ENCODE data around the gene MLLT6.

Gene MLLT6

GRCh38 chr17:38719943-38720641 is 15.0 kb downstream of the MLLT6 start:
- H3K9me2 ChIP-seq (replicated peaks; ENCODE audit: low read depth, low read length): no peaks in the 10 kb centered on the region
- no peak overlapping the region for H3K9ac ChIP-seq (ENCODE audit: low read depth, low read length, poor library complexity, severe bottlenecking)
- H3K9me3 ChIP-seq (ENCODE audit: insufficient read depth, low read depth, low read length): no peaks in the 10 kb centered on the region
- peaks cover 13% of the 10 kb centered on the region; the same call in 1 of the 2 replicates for H3K36me3 ChIP-seq (ENCODE audit: insufficient read depth, low read length)
- no peaks in the 10 kb centered on the region for H3K79me2 ChIP-seq (ENCODE audit: insufficient read depth, low read length)
- no peaks in the 10 kb centered on the region for H4K20me1 ChIP-seq (ENCODE audit: insufficient read depth, low read length, poor library complexity, severe bottlenecking)
- no peaks in the 10 kb centered on the region for H3K27me3 ChIP-seq (ENCODE audit: insufficient read depth, low read length, poor library complexity, severe bottlenecking)
- H3K4me1 ChIP-seq (ENCODE audit: insufficient read depth, low read length, poor library complexity, severe bottlenecking): no peaks in the 10 kb centered on the region
- H3F3A ChIP-seq (ENCODE audit: low read depth): no peaks in the 10 kb centered on the region
- H2AFZ ChIP-seq (ENCODE audit: low read length): no peak overlapping the region
- no peak overlapping the region for H3K4me3 ChIP-seq (ENCODE audit: low read length, poor library complexity, severe bottlenecking)
- TF ChIP-seq EZH2phosphoT487 (IDR thresholded peaks at IDR 0.05; ENCODE audit: borderline replicate concordance): no peak
- TF ChIP-seq, protein P1, sequence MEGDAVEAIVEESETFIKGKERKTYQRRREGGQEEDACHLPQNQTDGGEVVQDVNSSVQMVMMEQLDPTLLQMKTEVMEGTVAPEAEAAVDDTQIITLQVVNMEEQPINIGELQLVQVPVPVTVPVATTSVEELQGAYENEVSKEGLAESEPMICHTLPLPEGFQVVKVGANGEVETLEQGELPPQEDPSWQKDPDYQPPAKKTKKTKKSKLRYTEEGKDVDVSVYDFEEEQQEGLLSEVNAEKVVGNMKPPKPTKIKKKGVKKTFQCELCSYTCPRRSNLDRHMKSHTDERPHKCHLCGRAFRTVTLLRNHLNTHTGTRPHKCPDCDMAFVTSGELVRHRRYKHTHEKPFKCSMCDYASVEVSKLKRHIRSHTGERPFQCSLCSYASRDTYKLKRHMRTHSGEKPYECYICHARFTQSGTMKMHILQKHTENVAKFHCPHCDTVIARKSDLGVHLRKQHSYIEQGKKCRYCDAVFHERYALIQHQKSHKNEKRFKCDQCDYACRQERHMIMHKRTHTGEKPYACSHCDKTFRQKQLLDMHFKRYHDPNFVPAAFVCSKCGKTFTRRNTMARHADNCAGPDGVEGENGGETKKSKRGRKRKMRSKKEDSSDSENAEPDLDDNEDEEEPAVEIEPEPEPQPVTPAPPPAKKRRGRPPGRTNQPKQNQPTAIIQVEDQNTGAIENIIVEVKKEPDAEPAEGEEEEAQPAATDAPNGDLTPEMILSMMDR (conservative IDR thresholded peaks at IDR 0.05; ENCODE audit: low read length): no peak
- no peak overlapping the region for H3K4me2 ChIP-seq (ENCODE audit: low read depth, low read length, poor library complexity, severe bottlenecking)

- Histone ChIP-seq H3K9me2 (replicated peaks; ENCODE audit: low read depth, low read length) (no peaks in the 10 kb centered on the region), H3K27me3 (ENCODE audit: insufficient read depth, low read length, poor library complexity, severe bottlenecking) (no peaks in the 10 kb centered on the region), H4K20me1 (ENCODE audit: insufficient read depth, low read length, poor library complexity, severe bottlenecking) (no peaks in the 10 kb centered on the region), H3K79me2 (ENCODE audit: insufficient read depth, low read length) (no peaks in the 10 kb centered on the region), H3K4me3 (ENCODE audit: low read length, poor library complexity, severe bottlenecking) (no peak overlapping the region), H3K4me1 (ENCODE audit: insufficient read depth, low read length, poor library complexity, severe bottlenecking) (no peaks in the 10 kb centered on the region), H3K9ac (ENCODE audit: low read depth, low read length, poor library complexity, severe bottlenecking) (no peak overlapping the region), H3K36me3 (ENCODE audit: insufficient read depth, low read length) (peaks cover 8% of the 10 kb centered on the region; the same call in 1 of the 2 replicates), H3F3A (ENCODE audit: low read depth) (no peaks in the 10 kb centered on the region), H3K4me2 (ENCODE audit: low read depth, low read length, poor library complexity, severe bottlenecking) (no peak overlapping the region), H2AFZ (ENCODE audit: low read length) (no peak overlapping the region), H3K9me3 (ENCODE audit: insufficient read depth, low read depth, low read length) (no peaks in the 10 kb centered on the region)
- TF ChIP-seq, protein P1 (conservative IDR thresholded peaks at IDR 0.05; ENCODE audit: low read length): no peak
- TF ChIP-seq EZH2phosphoT487 (IDR thresholded peaks at IDR 0.05; ENCODE audit: borderline replicate concordance): no peak
These were observed 15.9 kb downstream of the MLLT6 start for GRCh38 chr17:38720941-38721340.

GRCh38 chr17:38721802-38722201 is 16.7 kb downstream of the MLLT6 start:
- TF ChIP-seq, protein P1 (conservative IDR thresholded peaks at IDR 0.05; ENCODE audit: low read length): no peak
- no peak for TF ChIP-seq EZH2phosphoT487 (IDR thresholded peaks at IDR 0.05; ENCODE audit: borderline replicate concordance)
- Histone ChIP-seq H3F3A (ENCODE audit: low read depth) (no peaks in the 10 kb centered on the region), H3K9me3 (ENCODE audit: insufficient read depth, low read depth, low read length) (no peaks in the 10 kb centered on the region), H3K4me2 (ENCODE audit: low read depth, low read length, poor library complexity, severe bottlenecking) (no peak overlapping the region), H2AFZ (ENCODE audit: low read length) (no peak overlapping the region), H4K20me1 (ENCODE audit: insufficient read depth, low read length, poor library complexity, severe bottlenecking) (no peaks in the 10 kb centered on the region), H3K36me3 (ENCODE audit: insufficient read depth, low read length) (peaks cover 7% of the 10 kb centered on the region; the same call in 1 of the 2 replicates), H3K79me2 (ENCODE audit: insufficient read depth, low read length) (no peaks in the 10 kb centered on the region), H3K9ac (ENCODE audit: low read depth, low read length, poor library complexity, severe bottlenecking) (no peak overlapping the region), H3K4me1 (ENCODE audit: insufficient read depth, low read length, poor library complexity, severe bottlenecking) (no peaks in the 10 kb centered on the region), H3K9me2 (replicated peaks; ENCODE audit: low read depth, low read length) (no peaks in the 10 kb centered on the region), H3K27me3 (ENCODE audit: insufficient read depth, low read length, poor library complexity, severe bottlenecking) (no peaks in the 10 kb centered on the region), H3K4me3 (ENCODE audit: low read length, poor library complexity, severe bottlenecking) (no peak overlapping the region)

Measured in Loucy (cell line).